Neural progenitor cell (in vitro differentiated cells): Measurements from ENCODE around the gene SLC41A3. TPM values are rescaled to one million over a fixed set of nuclear protein-coding genes. Genes with fewer than 3 reads are reported as not detected.
A peak's percentile ranks its signal among the peaks of the same experiment; 100 is the strongest.

Experiments
- DNase-seq: peaks from one replicate; pipeline ENCODE4 v3.0.0-alpha.2; 2016; ENCODE audit warnings: low spot score
- H2AFZ ChIP-seq: fragments of 200-600 bp; sonication (generic); replicated peaks from 2 replicates; pipeline ENCODE4 v1.6.1; 2016; ENCODE audit warnings: antibody characterized with exemption
- H3F3A ChIP-seq: fragments of 200-600 bp; sonication (generic); 2 replicates; pipeline ENCODE4 v1.6.1; 2016; ENCODE audit warnings: antibody characterized with exemption, low read depth
- H3K27ac ChIP-seq: fragments of 200-600 bp; sonication (generic); 2 replicates; pipeline ENCODE4 v1.5.1; 2016; ENCODE audit warnings: mild to moderate bottlenecking
- H3K27me3 ChIP-seq: fragments of 200-600 bp; sonication (generic); 2 replicates; pipeline ENCODE4 v1.6.1; 2016; ENCODE audit warnings: mild to moderate bottlenecking, moderate library complexity
- H3K36me3 ChIP-seq: fragments of 200-600 bp; sonication (generic); 2 replicates; pipeline ENCODE4 v1.5.1; 2016
- H3K4me1 ChIP-seq: fragments of 200-600 bp; sonication (generic); 2 replicates; pipeline ENCODE4 v1.6.1; 2016; ENCODE audit warnings: mixed run types
- H3K4me2 ChIP-seq: fragments of 200-600 bp; sonication (generic); 2 replicates; pipeline ENCODE4 v1.6.1; 2016
- H3K4me3 ChIP-seq: fragments of 200-600 bp; sonication (generic); 2 replicates; pipeline ENCODE4 v1.5.1; 2016
- H3K79me2 ChIP-seq: fragments of 200-600 bp; sonication (generic); 2 replicates; pipeline ENCODE4 v1.6.1; 2016; ENCODE audit warnings: low read depth
- H3K9ac ChIP-seq: fragments of 200-600 bp; sonication (generic); 2 replicates; pipeline ENCODE4 v1.6.1; 2016
- H3K9me3 ChIP-seq: fragments of 200-600 bp; sonication (generic); 2 replicates; pipeline ENCODE4 v1.5.1; 2016; ENCODE audit warnings: low read depth
- H4K20me1 ChIP-seq: fragments of 200-600 bp; sonication (generic); 2 replicates; pipeline ENCODE4 v1.6.1; 2016; ENCODE audit warnings: low read depth
- H3K27ac Mint-ChIP-seq: 3 replicates; pipeline ENCODE4 v1.8.0; 2021; ENCODE audit warnings: mixed read lengths
- H3K27me3 Mint-ChIP-seq: 2 replicates; pipeline ENCODE4 v1.8.0; 2022; ENCODE audit warnings: low read depth, mild to moderate bottlenecking, inconsistent platforms, moderate library complexity, mixed read lengths; ENCODE audit not compliant: insufficient read depth
- H3K36me3 Mint-ChIP-seq: 3 replicates; pipeline ENCODE4 v1.8.0; 2021; ENCODE audit warnings: mixed read lengths
- H3K4me1 Mint-ChIP-seq: 3 replicates; pipeline ENCODE4 v1.8.0; 2021; ENCODE audit warnings: mixed read lengths
- H3K4me3 Mint-ChIP-seq: 3 replicates; pipeline ENCODE4 v1.8.0; 2021; ENCODE audit warnings: mild to moderate bottlenecking, moderate library complexity, mixed read lengths
- H3K9me3 Mint-ChIP-seq: 3 replicates; pipeline ENCODE4 v1.8.0; 2020; ENCODE audit warnings: mixed read lengths
- CTCF ChIP-seq: fragments of 200-600 bp; sonication (generic); IDR thresholded peaks from 2 replicates; pipeline ENCODE4 v1.5.1; 2017; ENCODE audit warnings: antibody characterized with exemption, mild to moderate bottlenecking
- EZH2 ChIP-seq: fragments of 200-600 bp; sonication (generic); IDR thresholded peaks from 2 replicates; pipeline ENCODE4 v1.6.1; 2017; ENCODE audit warnings: antibody characterized with exemption, mild to moderate bottlenecking, moderate library complexity
- total RNA-seq: library from RNA; depleted of rRNA; stranded (reverse); fragments of >200 nt; gene quantifications from 2 replicates; pipeline ENCODE4 v1.2.3, GENCODE V29; 2015; ENCODE audit warnings: low replicate concordance

The SLC41A3 gene
- total RNA-seq, 1 donor from 2014 or later: 24.9 TPM

- H3K36me3 Mint-ChIP-seq: no peaks in the 10 kb centered on the region
- H3K9me3 ChIP-seq: no peaks in the 10 kb centered on the region
- no peaks in the 10 kb centered on the region for H3K36me3 ChIP-seq
- H2AFZ ChIP-seq: no peak overlapping the region
- no peaks in the 10 kb centered on the region for H3K4me1 ChIP-seq
- TF ChIP-seq CTCF: no peak
- no peaks in the 10 kb centered on the region for H3K4me1 Mint-ChIP-seq
- no peak overlapping the region for H3K4me2 ChIP-seq
- H3F3A ChIP-seq: no peaks in the 10 kb centered on the region
- no peak overlapping the region for H3K27ac Mint-ChIP-seq
- peaks cover 13% of the 10 kb centered on the region for H3K27me3 Mint-ChIP-seq
- H3K27me3 ChIP-seq: no peaks in the 10 kb centered on the region
- H3K27ac ChIP-seq: no peak overlapping the region
- no peaks in the 10 kb centered on the region for H3K79me2 ChIP-seq
- H3K9me3 Mint-ChIP-seq: no peaks in the 10 kb centered on the region
- no peak overlapping the region for H3K4me3 ChIP-seq
- no peak overlapping the region for H3K9ac ChIP-seq
- no peak for DNase-seq
- no peak overlapping the region for H3K4me3 Mint-ChIP-seq
- no peaks in the 10 kb centered on the region for H4K20me1 ChIP-seq
These were observed 30.8 kb upstream of the SLC41A3 start for GRCh38 chr3:126114443-126115386.

GRCh38 chr3:126113733-126114442 is 30.0 kb upstream of the SLC41A3 start:
- H3K4me3 Mint-ChIP-seq: no peak overlapping the region
- H3F3A ChIP-seq: no peaks in the 10 kb centered on the region
- H3K79me2 ChIP-seq: no peaks in the 10 kb centered on the region
- no peaks in the 10 kb centered on the region for H3K4me1 ChIP-seq
- no peaks in the 10 kb centered on the region for H4K20me1 ChIP-seq
- no peak overlapping the region for H3K9ac ChIP-seq
- no peak overlapping the region for H3K27ac ChIP-seq
- H3K4me1 Mint-ChIP-seq: peaks cover 5% of the 10 kb centered on the region
- H3K36me3 ChIP-seq: no peaks in the 10 kb centered on the region
- H2AFZ ChIP-seq: no peak overlapping the region
- DNase-seq: peak; percentile 34
- H3K27me3 Mint-ChIP-seq: peaks cover 17% of the 10 kb centered on the region
- no peaks in the 10 kb centered on the region for H3K36me3 Mint-ChIP-seq
- TF ChIP-seq CTCF (peak; percentile 46), EZH2 (no peak)
- H3K27ac Mint-ChIP-seq: no peak overlapping the region
- H3K27me3 ChIP-seq: no peaks in the 10 kb centered on the region
- no peak overlapping the region for H3K4me3 ChIP-seq
- H3K4me2 ChIP-seq: no peak overlapping the region
- no peaks in the 10 kb centered on the region for H3K9me3 ChIP-seq
- no peaks in the 10 kb centered on the region for H3K9me3 Mint-ChIP-seq

GRCh38 chr3:126113238-126113555 is 29.3 kb upstream of the SLC41A3 start:
- H3K36me3 Mint-ChIP-seq: no peaks in the 10 kb centered on the region
- H3K9me3 Mint-ChIP-seq: no peaks in the 10 kb centered on the region
- Histone ChIP-seq H3K9ac (no peak overlapping the region), H2AFZ (no peak overlapping the region), H3K4me1 (no peaks in the 10 kb centered on the region), H3K9me3 (no peaks in the 10 kb centered on the region), H3F3A (no peaks in the 10 kb centered on the region), H3K79me2 (no peaks in the 10 kb centered on the region), H3K4me2 (no peak overlapping the region), H3K4me3 (no peak overlapping the region), H3K27ac (no peak overlapping the region), H4K20me1 (no peaks in the 10 kb centered on the region), H3K27me3 (no peaks in the 10 kb centered on the region), H3K36me3 (no peaks in the 10 kb centered on the region)
- peaks cover 12% of the 10 kb centered on the region for H3K4me1 Mint-ChIP-seq
- H3K27ac Mint-ChIP-seq: no peak overlapping the region
- H3K27me3 Mint-ChIP-seq: peaks cover 22% of the 10 kb centered on the region
- H3K4me3 Mint-ChIP-seq: no peak overlapping the region
- TF ChIP-seq CTCF: no peak
- no peak for DNase-seq
